22Rv1 (cell line): ENCODE results near the gene RCE1.

Source experiments
- H3K27ac ChIP-seq: fragments of 450-650 bp; 2 replicates; pipeline ENCODE4 v1.5.1; 2017
- CTCF ChIP-seq: fragments of 450-650 bp; IDR thresholded peaks from 2 replicates; pipeline ENCODE4 v1.5.1; 2017; ENCODE audit warnings: mild to moderate bottlenecking
- ZFX ChIP-seq: fragments of 450-650 bp; IDR thresholded peaks from 2 replicates; pipeline ENCODE4 v1.6.1; 2017; ENCODE audit warnings: antibody characterized with exemption, borderline replicate concordance

RCE1 gene

GRCh38 chr11:66868726-66869566 lies 25.7 kb downstream of the RCE1 start:
- TF ChIP-seq ZFX, result no peak
- peak; percentile 90 for TF ChIP-seq CTCF
- H3K27ac ChIP-seq, result no peak overlapping the region

- TF ChIP-seq ZFX, result no peak
- no peak for TF ChIP-seq CTCF
- no peak overlapping the region for H3K27ac ChIP-seq
Observed at GRCh38 chr11:66869567-66869870, 26.3 kb downstream of the RCE1 start.

- TF ChIP-seq CTCF (no peak), ZFX (no peak)
Observed at GRCh38 chr11:66870131-66870530, 26.9 kb downstream of the RCE1 start.

GRCh38 chr11:66870616-66871520 lies 27.6 kb downstream of the RCE1 start:
- H3K27ac ChIP-seq, result no peak overlapping the region
- TF ChIP-seq ZFX (no peak), CTCF (no peak)

More at GRCh38 chr11:66870131-66870530, 26.9 kb downstream of the RCE1 start:
- H3K27ac ChIP-seq, result no peak overlapping the region

- no peak overlapping the region for H3K27ac ChIP-seq
- TF ChIP-seq ZFX, result no peak
- no peak for TF ChIP-seq CTCF
Observed at GRCh38 chr11:66871521-66871901, 28.3 kb downstream of the RCE1 start.

GRCh38 chr11:66874232-66874631 lies 31.0 kb downstream of the RCE1 start:
- TF ChIP-seq CTCF, result no peak
- no peak for TF ChIP-seq ZFX
- no peak overlapping the region for H3K27ac ChIP-seq

- TF ChIP-seq CTCF, result no peak
- TF ChIP-seq ZFX, result no peak
- no peak overlapping the region for H3K27ac ChIP-seq
Observed at GRCh38 chr11:66875378-66875777, 32.1 kb downstream of the RCE1 start.
